Endothelial cell of umbilical vein (primary cell): ENCODE results near the gene RNF145.

ENCODE experiments used
- EZH2 ChIP-seq: IDR thresholded peaks from 2 replicates; pipeline ENCODE4 v1.6.1; 2012; ENCODE audit warnings: borderline replicate concordance, low read depth, mild to moderate bottlenecking, moderate library complexity, low read length, inconsistent platforms; ENCODE audit not compliant: severe bottlenecking
- FOS ChIP-seq: IDR thresholded peaks from 2 replicates; pipeline ENCODE4 v1.6.1; 2011; ENCODE audit warnings: mild to moderate bottlenecking, low read length, moderate library complexity, borderline replicate concordance; ENCODE audit not compliant: insufficient read depth
- GATA2 ChIP-seq: IDR thresholded peaks from 2 replicates; pipeline ENCODE4 v1.7.0; 2011; ENCODE audit warnings: low read depth, mild to moderate bottlenecking, moderate library complexity, mixed read lengths, low read length; ENCODE audit not compliant: insufficient read length, insufficient read depth
- JUN ChIP-seq: IDR thresholded peaks from 2 replicates; pipeline ENCODE4 v1.6.1; 2011; ENCODE audit warnings: borderline replicate concordance, low read depth; ENCODE audit not compliant: insufficient read length, insufficient read depth
- MYC ChIP-seq: IDR thresholded peaks from one replicate; pipeline ENCODE4 v1.6.1; 2011; ENCODE audit warnings: mild to moderate bottlenecking, low read depth, low read length
- POLR2A ChIP-seq: IDR thresholded peaks from 2 replicates; pipeline ENCODE4 v1.6.1; 2012; ENCODE audit warnings: low read depth, mild to moderate bottlenecking, control low read depth, low read length
- POLR2AphosphoS5 ChIP-seq: IDR thresholded peaks from 2 replicates; pipeline ENCODE4 v1.6.1; 2012; ENCODE audit warnings: low read depth, mild to moderate bottlenecking, control low read depth, low read length, moderate library complexity; ENCODE audit not compliant: insufficient read depth
- TF ChIP-seq, protein P1 (sequence below), 2 donors: IDR thresholded peaks; 1 replicate in 1 of 2; 2 replicates in 1 of 2; pipeline ENCODE4 v1.5.1; 2011; ENCODE audit warnings: low read length in 2 of 2, mild to moderate bottlenecking in 2 of 2, moderate library complexity in 2 of 2, control low read depth in 1 of 2, inconsistent platforms in 1 of 2, low read depth in 1 of 2; ENCODE audit not compliant: insufficient read depth in 1 of 2; ENCODE audit errors: extremely low read depth in 1 of 2
- TF ChIP-seq, protein P2 (sequence below): IDR thresholded peaks from 2 replicates; pipeline ENCODE4 v1.6.1; 2011; ENCODE audit not compliant: insufficient read depth, insufficient read length

DNA sequence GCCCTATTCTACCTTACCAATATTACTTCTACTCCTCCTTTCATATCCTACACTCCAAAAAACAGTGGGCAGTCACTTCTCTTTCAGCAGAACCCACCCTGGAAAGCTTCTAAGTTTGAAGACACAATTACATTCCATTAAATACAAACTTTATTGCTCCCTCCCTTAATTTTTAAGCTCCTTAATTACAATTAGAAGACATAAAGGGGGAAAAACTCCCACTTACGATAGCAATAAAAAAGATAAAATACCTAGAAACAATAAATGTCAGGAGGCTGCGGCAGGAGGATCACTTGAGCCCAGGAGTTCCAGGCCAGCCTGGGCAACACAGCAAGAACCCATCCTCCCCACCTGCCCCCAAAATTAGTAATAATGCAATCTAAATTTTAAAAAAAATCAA lies 9.6 kb downstream of the RNF145 start:
- TF ChIP-seq, protein P1, sequence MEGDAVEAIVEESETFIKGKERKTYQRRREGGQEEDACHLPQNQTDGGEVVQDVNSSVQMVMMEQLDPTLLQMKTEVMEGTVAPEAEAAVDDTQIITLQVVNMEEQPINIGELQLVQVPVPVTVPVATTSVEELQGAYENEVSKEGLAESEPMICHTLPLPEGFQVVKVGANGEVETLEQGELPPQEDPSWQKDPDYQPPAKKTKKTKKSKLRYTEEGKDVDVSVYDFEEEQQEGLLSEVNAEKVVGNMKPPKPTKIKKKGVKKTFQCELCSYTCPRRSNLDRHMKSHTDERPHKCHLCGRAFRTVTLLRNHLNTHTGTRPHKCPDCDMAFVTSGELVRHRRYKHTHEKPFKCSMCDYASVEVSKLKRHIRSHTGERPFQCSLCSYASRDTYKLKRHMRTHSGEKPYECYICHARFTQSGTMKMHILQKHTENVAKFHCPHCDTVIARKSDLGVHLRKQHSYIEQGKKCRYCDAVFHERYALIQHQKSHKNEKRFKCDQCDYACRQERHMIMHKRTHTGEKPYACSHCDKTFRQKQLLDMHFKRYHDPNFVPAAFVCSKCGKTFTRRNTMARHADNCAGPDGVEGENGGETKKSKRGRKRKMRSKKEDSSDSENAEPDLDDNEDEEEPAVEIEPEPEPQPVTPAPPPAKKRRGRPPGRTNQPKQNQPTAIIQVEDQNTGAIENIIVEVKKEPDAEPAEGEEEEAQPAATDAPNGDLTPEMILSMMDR (IDR thresholded peaks at IDR 0.05; ENCODE audit: extremely low read depth in 1 of 2, insufficient read depth in 1 of 2, low read depth in 1 of 2, low read length in 2 of 2), result no peak
- TF ChIP-seq POLR2AphosphoS5 (no peak), POLR2A (no peak), EZH2 (no peak), FOS (no peak), MYC (no peak), JUN (no peak), GATA2 (no peak)
- TF ChIP-seq, protein P2, sequence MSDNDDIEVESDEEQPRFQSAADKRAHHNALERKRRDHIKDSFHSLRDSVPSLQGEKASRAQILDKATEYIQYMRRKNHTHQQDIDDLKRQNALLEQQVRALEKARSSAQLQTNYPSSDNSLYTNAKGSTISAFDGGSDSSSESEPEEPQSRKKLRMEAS, result no peak
